T-helper 9 cell (primary cell): ENCODE measurements around the gene LIAS.
"Not testable (repeated sequence)": the region's sequence is repeated elsewhere in the genome, so short reads cannot be mapped to it uniquely, and the experiment has no call there.

Experiments
- DNase-seq: peaks from one replicate; pipeline ENCODE4 v3.0.0-alpha.2; 2020

The LIAS gene

DNA sequence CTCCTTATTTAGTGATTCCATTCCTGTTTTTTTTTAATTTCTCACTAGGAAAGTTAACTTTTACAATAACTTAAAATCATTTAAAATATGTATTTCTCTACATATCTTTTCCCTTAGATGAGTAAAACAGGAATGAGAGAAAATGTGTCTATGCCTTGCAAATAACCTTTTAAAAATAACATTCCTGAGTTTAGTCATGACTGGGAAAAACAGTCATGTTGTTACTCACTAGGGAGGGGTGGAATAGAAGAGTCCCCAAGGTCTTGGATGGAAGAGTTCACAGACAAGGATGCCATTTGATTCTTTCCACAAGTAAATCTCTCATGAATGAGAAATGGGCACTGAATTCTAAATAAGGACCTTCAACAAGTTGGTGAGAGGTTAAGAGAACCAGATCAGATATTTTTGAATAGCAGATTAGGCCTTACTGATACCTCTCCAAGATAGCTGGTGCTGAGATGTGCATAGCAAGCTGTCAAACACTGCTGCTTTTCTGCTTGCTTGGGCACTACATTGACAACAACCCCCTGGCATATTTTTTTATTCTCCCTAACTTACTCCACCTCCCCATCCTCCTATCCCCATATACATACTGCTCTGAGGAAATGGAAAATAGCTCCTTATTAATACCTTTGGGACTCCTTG lies 43.3 kb downstream of the LIAS start:
- no peak for DNase-seq

DNA sequence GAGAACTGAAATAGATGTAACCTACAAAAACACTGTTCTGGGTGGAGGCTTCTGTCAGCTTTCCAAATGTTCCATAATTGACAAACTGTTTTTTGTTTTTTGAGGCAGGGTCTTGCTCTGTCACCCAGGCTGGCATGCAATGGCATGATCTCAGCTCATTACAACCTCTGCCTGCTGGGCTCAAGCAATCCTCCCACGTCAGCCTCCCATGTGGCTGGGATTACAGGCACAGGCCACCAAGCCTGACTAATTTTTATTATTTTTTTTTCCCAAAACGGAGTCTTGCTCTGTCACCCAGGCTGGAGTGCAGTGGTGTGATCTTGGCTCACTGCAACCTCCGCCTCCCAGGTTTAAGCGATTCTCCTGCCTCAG lies 43.8 kb downstream of the LIAS start:
- DNase-seq: not testable (repeated sequence)

DNA sequence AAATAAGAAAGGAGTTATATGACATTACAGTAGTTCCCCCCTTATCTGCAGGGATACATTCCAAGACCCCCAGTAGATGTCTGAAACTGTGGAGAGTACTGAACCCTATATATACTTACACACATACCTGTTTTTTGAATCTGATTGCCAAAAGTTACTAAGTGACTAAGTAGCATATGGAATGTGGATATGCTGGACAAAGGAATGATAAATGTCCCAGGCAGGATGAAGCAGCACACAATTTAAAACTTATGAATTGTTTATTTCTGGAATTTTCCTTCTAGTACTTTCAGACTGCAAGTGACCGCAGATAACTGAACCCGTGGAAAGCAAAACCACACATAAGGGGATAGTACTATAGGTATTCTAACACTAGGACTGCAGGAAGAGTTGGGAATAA lies 45.7 kb downstream of the LIAS start:
- no peak for DNase-seq

DNA sequence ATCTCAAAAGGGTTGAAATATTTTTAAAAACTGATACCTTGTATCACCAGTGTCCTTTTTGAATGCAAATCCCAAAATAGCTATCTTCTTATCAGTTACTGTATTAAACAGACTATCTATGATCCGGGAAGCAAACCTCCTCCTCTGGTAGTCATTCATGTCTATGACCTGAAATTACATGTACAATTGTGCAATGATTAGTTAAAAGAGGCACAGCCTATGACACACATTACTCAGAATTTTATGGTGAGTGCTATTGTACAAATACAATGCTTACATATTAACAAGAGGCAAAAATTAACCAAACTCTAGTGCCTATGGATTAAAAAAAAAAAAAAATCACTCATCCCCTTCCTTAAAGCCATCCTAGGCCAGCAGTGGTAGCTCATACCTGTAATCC lies 46.7 kb downstream of the LIAS start:
- DNase-seq: no peak

DNA sequence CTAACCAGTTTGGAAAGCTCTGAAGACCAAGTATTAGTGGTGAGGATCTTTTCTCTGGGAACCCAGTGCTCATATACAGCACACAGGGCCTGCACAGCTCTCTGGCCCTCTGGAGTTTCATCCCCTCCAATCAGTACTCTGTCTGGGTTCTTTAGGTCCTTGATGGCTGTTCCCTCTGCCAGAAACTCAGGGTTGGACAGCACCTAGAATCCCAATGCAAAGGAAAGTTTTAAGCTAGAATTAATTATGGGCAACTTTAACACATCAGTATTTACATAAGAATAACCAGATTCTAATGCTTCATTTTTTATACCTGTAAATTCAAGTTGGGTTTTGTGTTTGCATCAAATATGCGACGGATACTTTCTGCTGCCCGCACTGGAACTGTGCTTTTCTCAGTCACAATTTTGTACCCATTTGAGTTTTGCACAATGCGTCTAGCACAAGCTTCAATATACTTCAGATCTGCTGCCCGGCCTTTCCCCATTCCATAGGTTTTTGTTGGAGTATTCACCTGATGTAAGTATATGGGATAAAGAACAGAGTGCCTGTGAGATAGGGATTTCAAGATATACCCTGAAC lies 51.6 kb downstream of the LIAS start:
- no peak for DNase-seq

DNA sequence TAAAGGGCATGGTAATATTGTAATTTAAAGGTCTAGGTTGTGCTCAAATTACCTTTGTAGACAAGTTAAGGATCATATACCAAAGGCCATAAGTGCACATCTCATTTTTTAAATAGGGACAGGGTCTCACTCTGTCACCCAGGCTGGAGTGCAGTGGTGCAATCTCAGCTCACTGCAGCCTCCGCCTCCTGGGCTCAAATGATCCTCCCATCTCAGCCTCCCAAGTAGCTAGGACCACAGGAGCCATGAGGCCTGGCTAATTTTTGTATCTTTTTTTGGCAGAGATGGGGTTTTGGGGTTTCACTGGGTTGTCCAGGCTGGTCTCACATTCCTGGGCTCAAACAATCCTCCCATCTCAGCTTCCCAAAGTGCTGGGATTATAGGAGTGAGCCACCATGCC lies 55.4 kb downstream of the LIAS start:
- DNase-seq: not testable (repeated sequence)

DNA sequence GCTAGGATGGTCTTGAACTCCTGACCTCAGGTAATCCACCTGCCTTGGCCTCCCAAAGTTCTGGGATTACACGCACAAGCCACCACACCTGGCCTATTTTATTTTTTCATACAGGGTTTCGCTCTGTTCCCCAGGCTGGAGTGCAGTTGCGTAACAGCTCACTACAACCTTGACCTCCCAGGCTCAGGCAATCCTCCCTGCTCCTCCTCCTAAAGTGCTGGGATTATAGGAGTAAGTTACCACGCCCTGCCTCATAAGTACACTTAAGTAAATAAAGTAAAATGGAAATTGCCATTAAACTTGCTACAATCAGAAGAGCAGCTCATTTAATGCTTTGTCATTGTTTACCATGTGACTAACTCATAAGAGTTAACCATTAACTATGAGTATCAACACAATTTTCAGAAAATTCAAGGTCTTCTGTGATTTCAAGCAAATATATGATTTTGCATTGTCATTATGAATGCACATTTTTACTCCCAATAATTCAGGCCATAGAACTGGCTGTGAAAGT lies 56.1 kb downstream of the LIAS start:
- no peak for DNase-seq

DNA sequence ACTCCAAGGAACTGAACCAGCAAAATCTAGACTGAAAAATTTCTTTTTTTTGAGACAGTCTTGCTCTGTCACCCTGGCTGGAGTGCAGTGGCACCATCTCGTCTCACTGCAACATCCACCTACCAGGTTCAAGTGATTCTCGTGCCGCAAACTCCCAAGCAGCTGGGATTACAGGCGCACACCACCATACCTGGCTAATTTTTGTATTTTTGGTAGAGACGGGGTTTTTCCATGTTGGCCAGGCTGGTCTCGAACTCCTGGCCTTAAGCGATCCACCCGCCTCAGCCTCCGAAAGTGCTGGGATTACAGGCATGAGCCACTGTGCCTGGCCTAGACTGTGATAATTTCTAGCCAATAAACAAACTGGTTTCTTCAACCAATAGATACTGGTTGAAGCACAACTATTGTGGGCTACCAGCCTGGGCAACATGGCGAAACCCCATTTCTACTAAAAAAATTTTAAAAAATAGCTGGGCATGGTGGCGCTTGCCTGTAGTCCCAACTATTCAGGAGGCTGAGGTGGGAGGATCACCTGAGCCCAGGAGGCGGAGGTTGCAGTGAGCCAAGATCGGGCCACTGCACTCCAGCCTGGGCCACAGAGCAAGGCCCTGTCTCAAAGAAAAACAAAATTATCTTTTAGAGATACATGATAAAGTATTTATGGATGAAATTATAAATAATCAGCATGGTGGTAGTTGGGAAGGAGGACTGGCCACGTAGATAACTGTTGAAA lies 57.0 kb downstream of the LIAS start:
- not testable (repeated sequence) for DNase-seq

DNA sequence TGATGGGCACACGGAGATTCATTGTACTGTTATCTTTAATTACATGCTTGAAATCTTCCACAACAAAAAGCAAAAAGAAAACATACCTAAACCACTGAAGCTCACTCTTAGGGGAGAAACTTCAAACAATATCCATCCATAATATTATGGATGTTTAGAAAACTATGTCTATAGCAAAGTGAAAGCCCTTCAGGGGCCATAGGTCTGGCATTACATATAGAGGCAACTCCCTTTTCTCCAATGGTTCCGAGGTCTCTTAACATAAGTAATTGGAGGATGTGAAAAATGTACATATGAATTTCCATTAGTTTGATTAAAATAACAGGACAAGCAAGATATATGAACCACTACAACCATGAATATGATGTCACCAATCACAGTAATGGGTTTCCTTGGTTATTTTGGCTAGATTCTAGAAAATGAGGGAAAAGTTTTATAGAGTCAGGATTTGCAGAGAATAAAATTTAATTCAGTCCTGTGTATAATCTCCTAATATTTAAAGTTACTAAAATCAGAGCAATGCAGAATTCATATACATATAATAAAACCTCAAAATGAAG lies 57.6 kb downstream of the LIAS start:
- no peak for DNase-seq

DNA sequence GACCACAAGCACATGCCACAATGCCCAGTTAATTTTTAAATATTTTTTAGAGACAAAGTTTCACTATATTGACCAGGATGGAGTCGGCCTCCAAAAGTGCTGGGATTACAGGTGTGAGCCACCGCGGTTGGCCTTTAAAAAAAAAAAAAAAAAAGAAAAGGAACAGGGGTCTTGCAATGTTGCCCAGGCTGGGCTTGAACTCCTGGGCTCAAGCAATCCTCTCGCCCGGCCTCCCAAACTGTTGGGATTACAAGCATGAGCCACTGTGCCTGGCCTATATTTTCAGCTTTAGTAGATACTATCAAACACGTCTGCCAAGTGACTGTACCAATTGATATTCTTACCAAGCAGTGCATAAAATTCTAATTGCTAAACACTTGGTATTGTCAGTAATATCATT lies 59.6 kb downstream of the LIAS start:
- DNase-seq: no peak

DNA sequence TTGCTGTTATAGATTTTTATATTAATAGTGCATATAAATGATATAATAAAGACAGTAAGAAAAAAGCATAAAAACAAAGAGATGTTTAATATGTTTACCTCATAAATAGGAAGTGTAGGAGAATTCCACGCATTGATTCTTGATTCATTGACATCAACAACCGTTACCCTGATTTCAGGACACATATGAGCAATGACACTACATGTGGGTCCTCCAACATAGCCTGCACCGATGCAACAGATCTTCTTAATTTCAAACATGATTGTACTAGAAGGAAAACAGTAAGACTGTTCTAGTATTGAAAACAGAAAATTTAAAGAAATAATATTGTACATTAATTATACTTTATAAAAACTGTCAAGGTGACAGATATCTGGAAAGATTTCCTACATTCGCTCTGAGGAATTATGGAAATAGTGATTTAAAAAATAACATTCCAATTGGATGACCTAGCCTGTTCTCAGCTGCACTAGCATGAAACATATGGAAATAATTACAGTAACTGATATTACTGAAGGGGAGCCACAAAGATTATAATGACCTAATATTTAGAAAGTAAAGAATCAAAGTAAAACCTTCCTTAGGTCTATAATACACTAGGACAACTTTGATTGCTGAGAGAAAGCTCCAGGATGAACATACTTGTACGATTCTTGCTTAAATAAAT lies 62.5 kb downstream of the LIAS start:
- DNase-seq: no peak

DNA sequence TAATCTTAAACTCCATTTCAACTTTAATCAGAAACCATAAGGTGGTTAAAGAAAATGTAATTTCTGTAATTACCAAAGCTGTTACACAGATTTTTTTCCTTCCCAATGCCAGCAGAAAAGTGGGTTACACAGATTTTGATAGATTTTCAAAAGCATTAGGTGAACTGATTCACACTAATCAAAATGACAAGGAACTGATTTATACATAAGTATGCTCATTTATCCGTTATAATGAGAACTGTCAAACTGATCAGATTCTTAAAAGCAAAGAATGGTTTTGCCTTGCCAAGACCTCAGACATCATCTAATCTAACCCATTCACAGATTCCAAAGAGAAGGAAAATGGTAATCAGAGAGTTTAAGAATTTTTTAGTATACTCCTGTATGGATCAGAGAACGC lies 63.2 kb downstream of the LIAS start:
- no peak for DNase-seq

DNA sequence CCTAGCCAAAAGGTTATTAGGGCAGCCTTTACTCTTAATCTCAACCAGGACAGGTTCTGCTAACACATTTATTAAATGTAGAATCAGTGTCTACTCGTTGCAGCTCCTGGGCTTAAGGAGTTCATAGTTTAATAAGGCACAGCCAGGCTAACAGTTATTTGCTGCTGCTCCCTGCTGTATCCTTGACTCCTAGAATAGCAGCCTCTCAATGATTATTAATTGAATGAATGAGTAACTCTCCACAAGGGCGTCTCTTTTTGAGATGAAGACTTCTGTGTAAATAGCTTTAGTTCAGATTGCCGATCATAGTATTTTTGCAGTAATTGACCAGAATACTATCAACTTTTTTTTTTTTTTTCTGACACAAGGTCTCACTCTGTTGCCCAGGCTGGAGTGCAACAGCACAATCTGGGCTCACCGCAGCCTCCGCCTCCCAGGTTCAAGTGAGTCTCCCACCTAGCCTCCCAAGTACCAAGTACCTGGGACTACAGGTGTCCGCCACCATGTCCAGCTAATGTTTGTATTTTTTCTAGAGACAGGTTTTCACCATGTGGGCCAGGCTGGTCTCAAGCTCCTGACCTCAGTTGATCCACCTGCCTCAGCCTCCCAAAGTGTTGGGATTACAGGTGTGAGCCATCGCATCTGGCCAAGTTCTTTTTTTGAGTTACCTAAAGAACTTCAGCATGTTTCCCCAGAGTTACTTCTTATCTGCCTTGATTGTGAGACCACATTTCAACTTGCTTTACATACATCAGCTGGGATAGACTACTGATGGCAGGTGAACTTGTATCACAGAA lies 65.5 kb downstream of the LIAS start:
- DNase-seq: no peak

DNA sequence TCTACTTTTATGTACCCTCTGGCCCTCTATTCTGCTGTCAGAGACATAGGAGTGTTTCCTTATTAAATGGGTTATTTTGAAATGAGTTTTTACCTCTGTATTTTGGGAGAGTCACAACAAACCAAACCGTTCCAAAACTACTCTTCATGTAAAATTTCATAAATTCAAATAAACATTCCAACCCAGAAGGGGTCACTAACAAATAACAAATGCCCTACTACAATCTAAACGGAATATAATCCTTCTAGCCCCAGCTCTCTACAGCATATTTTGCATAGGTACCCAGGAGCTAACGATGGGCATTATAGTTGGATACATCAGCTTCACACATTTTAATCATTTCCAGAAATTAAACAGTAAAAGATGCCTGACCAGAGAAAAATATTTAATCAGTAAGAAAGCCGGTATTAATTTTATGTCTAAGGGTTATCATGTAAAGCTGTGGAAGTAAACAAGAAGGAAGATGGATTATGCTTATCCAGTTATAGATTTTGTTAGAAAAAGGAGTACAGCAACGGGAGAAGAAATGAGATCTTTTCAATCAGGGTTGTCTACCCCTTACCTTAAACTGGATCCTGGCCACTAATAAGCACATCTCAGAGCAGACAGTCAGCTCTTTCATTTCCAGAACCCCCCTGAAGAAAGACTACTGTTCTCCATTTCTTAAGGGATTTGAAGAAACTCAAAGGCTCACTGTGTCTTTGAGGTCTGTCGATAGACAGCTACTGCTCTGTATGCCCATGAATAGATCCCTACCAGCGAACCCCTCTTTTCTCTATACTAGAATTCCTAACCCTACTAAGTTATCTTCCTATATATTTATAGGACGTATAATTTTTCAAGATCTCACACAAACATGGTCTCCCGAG lies 67.2 kb downstream of the LIAS start:
- DNase-seq: no peak

DNA sequence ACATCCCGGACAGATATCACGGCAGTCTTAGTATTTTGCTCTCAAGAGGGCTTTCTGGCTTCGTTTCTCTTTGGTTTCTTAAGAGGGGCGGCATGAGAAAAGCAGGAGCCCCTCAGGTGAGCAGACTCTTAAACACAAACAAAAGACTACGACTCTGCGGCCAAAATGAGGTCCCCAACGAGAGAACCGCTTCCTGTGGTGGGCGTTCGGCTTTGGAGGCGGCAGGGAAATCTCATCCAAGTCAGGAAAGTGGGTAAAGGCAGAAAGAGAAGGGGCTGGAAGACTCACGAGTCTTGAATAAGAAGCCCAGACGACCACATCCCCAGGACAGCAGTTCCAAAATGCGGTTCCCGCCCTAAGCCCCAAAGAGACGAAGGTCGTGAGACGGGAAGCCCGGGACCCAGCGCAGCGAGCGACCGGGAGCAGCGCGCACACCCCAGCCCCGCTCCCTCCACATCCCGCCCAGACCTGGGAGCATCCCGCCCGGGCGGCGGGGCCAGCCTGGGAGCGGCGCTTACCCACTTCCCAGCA lies 68.0 kb downstream of the LIAS start:
- DNase-seq: peak; percentile 10

DNA sequence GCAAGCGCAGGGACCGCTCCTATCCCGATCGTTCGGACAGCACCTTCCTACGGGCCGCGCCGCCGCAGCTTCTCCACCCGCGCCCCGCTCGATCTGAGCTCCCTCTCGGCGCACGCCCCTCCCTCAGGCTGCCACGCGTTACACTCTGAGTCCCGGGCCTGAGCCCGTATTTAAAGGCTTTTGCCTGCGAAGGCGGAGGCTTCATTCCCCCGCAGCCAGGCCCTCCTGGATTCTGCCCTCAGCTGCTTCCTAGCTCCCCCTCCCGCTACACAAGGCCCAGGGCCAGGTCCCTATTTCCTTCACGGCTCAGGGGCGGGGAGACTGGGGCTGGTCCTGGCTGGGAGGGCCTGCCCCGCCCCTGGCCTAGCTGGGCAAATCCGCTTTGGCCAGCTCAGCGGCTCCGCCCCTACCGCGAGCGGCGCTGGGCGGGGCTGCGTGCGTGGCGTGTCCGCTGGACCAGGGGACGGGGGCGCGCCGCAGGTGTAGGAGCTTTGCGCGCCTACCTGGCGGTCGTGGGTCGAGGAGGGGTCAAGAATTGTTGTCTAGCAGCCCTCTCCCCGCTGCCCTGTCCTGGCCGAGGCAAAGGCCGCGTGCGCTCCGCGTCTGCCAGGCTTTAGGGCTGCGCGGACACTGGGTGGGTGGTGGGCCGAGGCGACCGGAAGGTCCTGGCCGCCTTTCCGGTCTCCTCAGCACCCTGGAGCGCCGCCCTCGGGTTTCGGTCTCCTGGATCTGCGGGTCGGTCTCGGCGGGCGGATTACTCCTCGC lies 68.6 kb downstream of the LIAS start, which contains the start of gene UGDH:
Gene UGDH (minus strand): TSS at position 144 of the 765 bp plus-strand sequence. CDS start 5,927 bp downstream, outside the sequence.
- peak; percentile 85 for DNase-seq

DNA sequence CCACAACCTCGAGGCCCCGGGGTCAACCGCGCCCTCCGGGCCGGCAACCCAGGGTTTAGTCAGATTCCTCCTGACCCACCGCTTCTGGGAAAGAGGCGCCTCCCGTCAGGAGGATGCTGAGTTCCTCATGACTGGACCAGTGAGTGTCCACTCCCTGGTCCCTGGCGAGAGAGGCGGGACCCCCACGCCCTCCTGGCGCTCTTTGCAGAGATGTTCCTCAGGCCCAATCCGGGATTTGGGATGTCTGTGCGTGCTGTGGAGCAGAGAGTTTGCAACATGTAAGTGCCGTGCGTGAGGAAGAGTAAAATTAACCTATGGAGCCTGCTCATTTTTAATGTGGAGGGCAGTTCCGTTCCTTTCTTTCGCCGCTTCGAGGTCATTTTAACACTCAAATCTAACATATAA lies 69.2 kb downstream of the LIAS start:
- DNase-seq: no peak
